ENCODE data around the gene CLCF1.

CLCF1 gene

DNA sequence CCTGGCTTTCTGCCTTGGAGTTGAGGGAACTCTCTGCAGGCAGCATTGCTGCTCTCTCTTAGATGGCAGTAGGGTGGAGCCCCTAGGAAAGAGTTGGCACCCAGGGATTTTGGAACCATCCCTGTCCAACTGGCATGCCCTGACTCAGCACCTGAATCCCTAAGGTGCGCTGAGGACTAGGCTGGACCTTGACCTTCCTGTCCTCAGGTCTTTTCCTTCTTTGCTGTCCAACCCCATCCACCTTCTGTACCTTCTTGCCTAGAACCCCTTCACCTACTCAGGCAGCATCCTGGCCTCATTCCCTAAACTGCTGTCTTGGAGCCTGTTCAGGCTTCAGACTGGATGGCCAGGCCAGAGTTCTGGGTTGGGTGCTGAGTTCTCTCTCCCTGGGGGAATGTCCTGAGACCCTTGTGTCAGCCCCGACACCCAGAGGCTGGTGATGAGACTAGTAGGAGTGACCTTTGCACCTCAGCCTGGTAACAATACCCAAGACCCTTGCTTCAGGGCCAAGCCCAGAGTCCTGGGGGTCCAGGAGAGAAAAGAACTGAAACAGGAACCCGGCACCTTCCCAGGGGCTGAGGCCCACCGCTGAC is 17.5 kb downstream of the CLCF1 start:
- Histone ChIP-seq H3K79me2 (ENCODE audit: control insufficient read depth, low read length) (peaks cover 47% of the 10 kb centered on the region), H3K4me1 (ENCODE audit: control insufficient read depth, low read length) (peaks cover 61% of the 10 kb centered on the region), H3K4me2 (ENCODE audit: low read length) (peak overlapping the region; percentile 92), H3K27me3 (ENCODE audit: control insufficient read depth, low read length) (no peaks in the 10 kb centered on the region), H3K36me3 (ENCODE audit: control insufficient read depth, low read length) (peaks cover 31% of the 10 kb centered on the region), H4K20me1 (ENCODE audit: control insufficient read depth, insufficient read depth, low read depth, low read length) (no peaks in the 10 kb centered on the region), H3K27ac (ENCODE audit: low read depth, low read length) (peak overlapping the region; percentile 99), H3F3A (ENCODE audit: control insufficient read depth, insufficient read depth) (peaks cover 17% of the 10 kb centered on the region), H3K9me2 (replicated peaks; ENCODE audit: control insufficient read depth, low read length) (no peaks in the 10 kb centered on the region), H3K9me3 (ENCODE audit: control insufficient read depth, insufficient read depth, low read length) (no peaks in the 10 kb centered on the region), H3K4me3 (ENCODE audit: low read length) (peak overlapping the region; percentile 82)
- TF ChIP-seq EZH2phosphoT487 (IDR thresholded peaks at IDR 0.05; ENCODE audit: borderline replicate concordance, low read length): no peak
- TF ChIP-seq, protein P1, sequence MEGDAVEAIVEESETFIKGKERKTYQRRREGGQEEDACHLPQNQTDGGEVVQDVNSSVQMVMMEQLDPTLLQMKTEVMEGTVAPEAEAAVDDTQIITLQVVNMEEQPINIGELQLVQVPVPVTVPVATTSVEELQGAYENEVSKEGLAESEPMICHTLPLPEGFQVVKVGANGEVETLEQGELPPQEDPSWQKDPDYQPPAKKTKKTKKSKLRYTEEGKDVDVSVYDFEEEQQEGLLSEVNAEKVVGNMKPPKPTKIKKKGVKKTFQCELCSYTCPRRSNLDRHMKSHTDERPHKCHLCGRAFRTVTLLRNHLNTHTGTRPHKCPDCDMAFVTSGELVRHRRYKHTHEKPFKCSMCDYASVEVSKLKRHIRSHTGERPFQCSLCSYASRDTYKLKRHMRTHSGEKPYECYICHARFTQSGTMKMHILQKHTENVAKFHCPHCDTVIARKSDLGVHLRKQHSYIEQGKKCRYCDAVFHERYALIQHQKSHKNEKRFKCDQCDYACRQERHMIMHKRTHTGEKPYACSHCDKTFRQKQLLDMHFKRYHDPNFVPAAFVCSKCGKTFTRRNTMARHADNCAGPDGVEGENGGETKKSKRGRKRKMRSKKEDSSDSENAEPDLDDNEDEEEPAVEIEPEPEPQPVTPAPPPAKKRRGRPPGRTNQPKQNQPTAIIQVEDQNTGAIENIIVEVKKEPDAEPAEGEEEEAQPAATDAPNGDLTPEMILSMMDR (IDR thresholded peaks at IDR 0.05; ENCODE audit: low read depth, low read length, poor library complexity, severe bottlenecking): no peak

DNA sequence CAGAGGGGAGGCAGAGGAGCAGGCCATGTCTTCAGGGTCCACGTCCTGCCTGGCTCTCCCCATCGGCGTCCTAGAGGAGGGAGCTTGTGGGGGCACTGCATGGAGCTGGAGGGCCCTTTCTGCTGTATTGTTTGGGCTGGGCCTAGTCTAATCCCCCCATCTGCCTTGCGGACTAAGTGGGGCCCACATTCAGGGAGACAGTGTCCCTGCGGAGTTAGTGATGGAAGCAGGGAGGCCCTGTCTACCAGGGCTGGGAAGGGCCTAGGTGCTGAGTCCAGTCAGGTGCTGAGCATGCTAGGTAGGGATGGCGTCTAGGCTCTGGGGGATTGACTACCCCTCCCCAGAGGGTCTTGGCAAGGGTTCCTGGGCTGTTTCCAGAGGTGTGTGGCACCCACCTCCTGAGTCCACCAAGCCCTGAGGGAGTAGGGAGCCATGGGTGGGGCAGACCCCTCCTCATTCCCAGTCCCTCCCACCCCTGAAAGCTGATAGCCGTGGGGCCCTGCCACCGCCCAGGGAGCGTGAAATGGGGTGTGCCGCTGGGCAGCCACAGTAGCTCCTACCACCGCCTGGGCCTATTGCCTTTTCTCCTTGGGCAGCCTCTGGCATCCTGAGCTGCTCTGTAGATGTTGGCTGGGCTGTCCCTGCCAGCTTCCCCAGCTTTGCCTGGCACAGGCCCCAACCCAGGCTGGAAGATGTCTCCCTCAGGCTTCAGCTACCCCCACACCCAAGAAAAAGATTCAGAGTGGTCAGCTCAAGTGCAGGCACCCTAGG is 18.2 kb downstream of the CLCF1 start:
- TF ChIP-seq EZH2phosphoT487 (IDR thresholded peaks at IDR 0.05; ENCODE audit: borderline replicate concordance, low read length): no peak
- TF ChIP-seq, protein P1 (IDR thresholded peaks at IDR 0.05; ENCODE audit: low read depth, low read length, poor library complexity, severe bottlenecking): no peak
- peaks cover 33% of the 10 kb centered on the region for H3K36me3 ChIP-seq (ENCODE audit: control insufficient read depth, low read length)
- H3K9me3 ChIP-seq (ENCODE audit: control insufficient read depth, insufficient read depth, low read length): no peaks in the 10 kb centered on the region
- H3K4me1 ChIP-seq (ENCODE audit: control insufficient read depth, low read length): peaks cover 68% of the 10 kb centered on the region
- H3K27ac ChIP-seq (ENCODE audit: low read depth, low read length): peak overlapping the region; percentile 99
- peaks cover 17% of the 10 kb centered on the region for H3F3A ChIP-seq (ENCODE audit: control insufficient read depth, insufficient read depth)
- peak overlapping the region; percentile 82 for H3K4me3 ChIP-seq (ENCODE audit: low read length)
- H3K79me2 ChIP-seq (ENCODE audit: control insufficient read depth, low read length): peaks cover 48% of the 10 kb centered on the region
- H3K27me3 ChIP-seq (ENCODE audit: control insufficient read depth, low read length): no peaks in the 10 kb centered on the region
- H4K20me1 ChIP-seq (ENCODE audit: control insufficient read depth, insufficient read depth, low read depth, low read length): no peaks in the 10 kb centered on the region
- no peaks in the 10 kb centered on the region for H3K9me2 ChIP-seq (replicated peaks; ENCODE audit: control insufficient read depth, low read length)
- H3K4me2 ChIP-seq (ENCODE audit: low read length): peak overlapping the region; percentile 92

DNA sequence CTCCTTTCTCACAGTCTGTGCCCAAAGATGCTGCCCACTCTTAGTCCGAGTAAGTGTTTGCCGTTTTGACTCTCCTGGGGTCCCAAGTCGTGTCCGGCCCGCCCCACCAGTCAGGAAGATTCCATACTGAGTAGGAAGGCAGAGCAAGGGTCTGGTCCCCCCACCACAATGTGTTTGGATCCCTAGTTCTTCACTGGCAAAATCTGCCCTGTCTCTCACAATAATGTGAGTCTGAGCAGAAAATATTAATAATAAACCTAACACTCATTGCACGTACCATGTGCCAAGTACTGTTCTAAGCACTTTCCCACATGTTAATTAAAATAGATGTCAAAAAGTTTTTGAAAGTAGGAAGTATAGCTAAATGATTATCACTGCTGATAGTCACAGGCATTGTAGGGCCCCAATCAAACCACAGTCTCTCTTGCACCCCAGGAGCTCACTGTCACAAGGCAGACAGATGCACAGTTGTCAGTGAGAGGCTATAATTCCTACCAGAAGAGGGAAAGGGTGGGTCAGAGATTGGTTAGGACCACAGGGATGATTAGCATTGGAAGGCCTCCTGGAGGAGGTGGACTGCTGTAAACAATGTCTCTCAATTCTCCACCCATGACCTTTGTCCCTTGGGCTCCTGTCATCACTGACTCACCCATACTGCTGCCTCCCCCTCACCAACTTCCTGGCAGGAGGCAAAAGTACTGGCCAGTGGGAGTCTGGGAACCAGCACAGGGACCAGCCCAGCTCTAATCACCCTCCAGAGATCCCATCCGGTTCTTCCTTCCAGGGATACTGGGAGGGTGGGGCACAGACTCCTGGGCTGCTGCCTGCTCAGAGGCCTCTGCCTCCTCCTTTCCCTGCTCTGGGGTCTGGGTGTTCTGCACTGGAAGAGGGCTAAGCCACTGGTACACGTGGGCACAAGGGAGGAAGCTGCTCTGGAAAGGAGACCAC is 19.0 kb downstream of the CLCF1 start:
- H3K4me2 ChIP-seq (ENCODE audit: low read length): peak overlapping the region; percentile 92
- H3F3A ChIP-seq (ENCODE audit: control insufficient read depth, insufficient read depth): peaks cover 22% of the 10 kb centered on the region
- no peaks in the 10 kb centered on the region for H4K20me1 ChIP-seq (ENCODE audit: control insufficient read depth, insufficient read depth, low read depth, low read length)

More for the DNA sequence above, 19.0 kb downstream of the CLCF1 start:
- Histone ChIP-seq H3K36me3 (ENCODE audit: control insufficient read depth, low read length) (peaks cover 33% of the 10 kb centered on the region), H3K9me2 (replicated peaks; ENCODE audit: control insufficient read depth, low read length) (no peaks in the 10 kb centered on the region), H3K27me3 (ENCODE audit: control insufficient read depth, low read length) (no peaks in the 10 kb centered on the region), H3K79me2 (ENCODE audit: control insufficient read depth, low read length) (peaks cover 48% of the 10 kb centered on the region), H3K4me3 (ENCODE audit: low read length) (peak overlapping the region; percentile 82), H3K27ac (ENCODE audit: low read depth, low read length) (peak overlapping the region; percentile 99), H3K4me1 (ENCODE audit: control insufficient read depth, low read length) (peaks cover 77% of the 10 kb centered on the region), H3K9me3 (ENCODE audit: control insufficient read depth, insufficient read depth, low read length) (no peaks in the 10 kb centered on the region)
- TF ChIP-seq, protein P1 (IDR thresholded peaks at IDR 0.05; ENCODE audit: low read depth, low read length, poor library complexity, severe bottlenecking): no peak
- TF ChIP-seq EZH2phosphoT487 (IDR thresholded peaks at IDR 0.05; ENCODE audit: borderline replicate concordance, low read length): no peak
